KMS-11 (cell line): Measurements from ENCODE around the gene SEC22A.

ENCODE experiments used
- H2AFZ ChIP-seq: fragments of 200-600 bp; sonication (generic); 2 replicates; pipeline ENCODE4 v1.6.1; 2016; ENCODE audit warnings: antibody characterized with exemption, mixed run types, low read depth
- H3K27ac ChIP-seq: fragments of 200-600 bp; sonication (generic); 2 replicates; pipeline ENCODE4 v1.6.1; 2016; ENCODE audit warnings: mild to moderate bottlenecking, mixed run types
- H3K27me3 ChIP-seq: fragments of 200-600 bp; sonication (generic); 2 replicates; pipeline ENCODE4 v1.6.1; 2017; ENCODE audit warnings: mild to moderate bottlenecking, low read depth, mixed run types, moderate library complexity; ENCODE audit not compliant: insufficient read depth
- H3K36me3 ChIP-seq: fragments of 200-600 bp; sonication (generic); 2 replicates; pipeline ENCODE4 v1.6.1; 2017; ENCODE audit warnings: mild to moderate bottlenecking, mixed run types; ENCODE audit not compliant: insufficient read depth
- H3K4me1 ChIP-seq: fragments of 200-600 bp; sonication (generic); 2 replicates; pipeline ENCODE4 v1.6.1; 2016; ENCODE audit warnings: mild to moderate bottlenecking, low read depth, mixed run types; ENCODE audit not compliant: poor library complexity, severe bottlenecking
- H3K4me2 ChIP-seq: fragments of 200-600 bp; sonication (generic); 2 replicates; pipeline ENCODE4 v1.7.0; 2016; ENCODE audit warnings: mild to moderate bottlenecking, mixed run types
- H3K4me3 ChIP-seq: fragments of 200-600 bp; sonication (generic); IDR thresholded peaks from 2 replicates; pipeline ENCODE4 v1.6.1; 2017; ENCODE audit warnings: low read depth, low read length, mixed read lengths; ENCODE audit not compliant: insufficient read depth
- H3K79me2 ChIP-seq: fragments of 200-600 bp; sonication (generic); 2 replicates; pipeline ENCODE4 v1.6.1; 2016; ENCODE audit warnings: low read depth, mixed run types; ENCODE audit not compliant: insufficient read depth
- H3K9ac ChIP-seq: fragments of 200-600 bp; sonication (generic); 2 replicates; pipeline ENCODE4 v1.6.1; 2016; ENCODE audit warnings: mild to moderate bottlenecking, mixed run types
- H4K20me1 ChIP-seq: fragments of 200-600 bp; sonication (generic); 2 replicates; pipeline ENCODE4 v1.6.1; 2016; ENCODE audit warnings: mild to moderate bottlenecking, mixed run types; ENCODE audit not compliant: insufficient read depth
- TF ChIP-seq, protein P1 (sequence below): fragments of 200-600 bp; sonication (generic); conservative IDR thresholded peaks from 2 replicates; pipeline ENCODE4 v1.6.1; 2017; ENCODE audit warnings: low read depth, mild to moderate bottlenecking, antibody characterized with exemption, low read length, moderate library complexity, mixed read lengths

SEC22A gene

DNA sequence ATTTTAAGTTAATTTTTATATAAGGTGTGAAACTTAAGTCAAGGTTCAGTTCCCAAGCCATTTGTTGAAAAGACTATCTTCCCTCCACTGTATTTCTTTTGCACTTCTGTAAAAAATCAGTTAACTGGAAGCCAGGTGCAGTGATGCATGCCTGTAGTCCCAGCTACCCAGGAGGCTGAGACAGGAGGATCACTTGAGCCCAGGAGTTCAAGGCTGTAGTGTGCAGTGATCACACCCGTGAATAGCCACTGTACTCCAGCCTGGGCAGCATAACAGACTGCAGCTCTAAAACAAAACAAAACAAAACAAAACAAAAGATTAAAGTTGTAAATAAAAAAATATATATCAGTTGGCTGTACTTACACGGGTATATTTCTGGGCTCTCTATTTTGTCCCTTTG lies 33.1 kb upstream of the SEC22A start:
- Histone ChIP-seq H3K79me2 (no peaks in the 10 kb centered on the region), H3K27ac (no peak overlapping the region), H3K4me2 (no peak overlapping the region), H4K20me1 (no peaks in the 10 kb centered on the region), H3K9ac (no peak overlapping the region), H3K36me3 (peaks cover 7% of the 10 kb centered on the region; the same call in 1 of the 2 replicates), H2AFZ (no peak overlapping the region), H3K27me3 (no peaks in the 10 kb centered on the region), H3K4me1 (no peaks in the 10 kb centered on the region), H3K4me3 (no peak overlapping the region)
- TF ChIP-seq, protein P1, sequence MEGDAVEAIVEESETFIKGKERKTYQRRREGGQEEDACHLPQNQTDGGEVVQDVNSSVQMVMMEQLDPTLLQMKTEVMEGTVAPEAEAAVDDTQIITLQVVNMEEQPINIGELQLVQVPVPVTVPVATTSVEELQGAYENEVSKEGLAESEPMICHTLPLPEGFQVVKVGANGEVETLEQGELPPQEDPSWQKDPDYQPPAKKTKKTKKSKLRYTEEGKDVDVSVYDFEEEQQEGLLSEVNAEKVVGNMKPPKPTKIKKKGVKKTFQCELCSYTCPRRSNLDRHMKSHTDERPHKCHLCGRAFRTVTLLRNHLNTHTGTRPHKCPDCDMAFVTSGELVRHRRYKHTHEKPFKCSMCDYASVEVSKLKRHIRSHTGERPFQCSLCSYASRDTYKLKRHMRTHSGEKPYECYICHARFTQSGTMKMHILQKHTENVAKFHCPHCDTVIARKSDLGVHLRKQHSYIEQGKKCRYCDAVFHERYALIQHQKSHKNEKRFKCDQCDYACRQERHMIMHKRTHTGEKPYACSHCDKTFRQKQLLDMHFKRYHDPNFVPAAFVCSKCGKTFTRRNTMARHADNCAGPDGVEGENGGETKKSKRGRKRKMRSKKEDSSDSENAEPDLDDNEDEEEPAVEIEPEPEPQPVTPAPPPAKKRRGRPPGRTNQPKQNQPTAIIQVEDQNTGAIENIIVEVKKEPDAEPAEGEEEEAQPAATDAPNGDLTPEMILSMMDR, result no peak

DNA sequence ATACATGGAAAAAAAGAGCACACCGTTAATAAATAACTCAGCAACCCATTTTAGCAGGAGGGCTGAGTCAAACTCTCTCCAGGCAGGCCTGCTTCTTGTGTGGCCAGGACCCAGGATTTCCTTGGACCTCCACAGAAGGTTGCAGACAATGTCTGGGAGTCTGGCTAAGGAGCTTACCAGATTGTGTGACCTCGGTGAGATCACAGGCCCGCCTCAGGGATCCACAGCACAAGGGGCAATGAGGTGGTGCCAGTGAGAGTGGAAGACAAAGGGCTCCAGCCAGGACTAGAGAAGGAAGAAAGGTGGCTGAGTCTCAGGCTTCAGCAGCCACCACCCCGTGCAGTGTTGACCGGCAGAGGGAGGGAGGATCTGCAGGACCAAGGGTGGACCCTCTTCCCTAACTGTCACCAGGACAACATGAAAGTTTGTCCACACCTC lies 32.2 kb upstream of the SEC22A start:
- Histone ChIP-seq H2AFZ (no peak overlapping the region), H3K4me1 (no peaks in the 10 kb centered on the region), H3K4me3 (no peak overlapping the region), H4K20me1 (no peaks in the 10 kb centered on the region), H3K36me3 (peaks cover 5% of the 10 kb centered on the region; the same call in 1 of the 2 replicates), H3K4me2 (no peak overlapping the region), H3K9ac (no peak overlapping the region), H3K27ac (no peak overlapping the region), H3K79me2 (no peaks in the 10 kb centered on the region), H3K27me3 (no peaks in the 10 kb centered on the region)
- TF ChIP-seq, protein P1, result no peak

DNA sequence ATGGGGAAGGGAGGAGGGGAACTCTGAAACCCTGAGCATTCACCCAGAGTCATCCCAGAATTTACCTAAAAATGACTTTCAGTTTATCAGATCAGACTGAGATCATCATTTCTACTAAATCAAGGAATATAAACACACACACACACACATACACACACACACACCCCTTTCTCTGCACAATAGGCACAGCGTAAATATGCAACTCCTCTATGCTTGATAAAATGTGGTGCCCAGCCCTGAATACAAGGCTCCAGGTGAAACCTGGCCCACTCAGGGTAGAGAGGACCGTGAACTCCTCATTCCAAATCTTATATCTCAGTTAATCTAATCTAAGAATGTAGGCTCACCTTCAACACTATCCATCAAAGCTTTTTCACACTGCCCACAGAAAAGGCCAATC lies 31.8 kb upstream of the SEC22A start:
- Histone ChIP-seq H3K4me3 (no peak overlapping the region), H3K4me2 (no peak overlapping the region)

DNA sequence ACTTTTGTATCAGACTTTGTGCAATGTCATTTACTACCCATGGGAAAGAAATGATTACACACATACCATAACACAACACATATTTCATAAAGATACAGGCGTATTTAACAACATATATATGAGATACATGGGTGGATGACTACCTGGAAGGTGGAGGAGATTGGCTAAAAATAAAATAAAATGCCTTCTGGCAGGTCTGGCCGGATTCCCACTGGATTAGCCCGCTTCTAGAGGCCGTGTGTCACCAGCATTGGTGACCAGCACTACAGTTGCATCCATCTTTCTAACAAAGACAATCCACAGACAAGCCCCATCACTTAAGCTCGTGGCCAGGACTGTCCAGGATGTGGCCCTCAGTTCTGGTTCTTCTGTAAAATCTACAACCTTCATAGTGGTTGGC lies 21.0 kb upstream of the SEC22A start:
- no peak overlapping the region for H3K27ac ChIP-seq
- TF ChIP-seq, protein P1, result no peak
- H3K4me1 ChIP-seq, result no peaks in the 10 kb centered on the region
- H4K20me1 ChIP-seq, result no peaks in the 10 kb centered on the region
- no peak overlapping the region for H3K4me3 ChIP-seq
- no peaks in the 10 kb centered on the region; the same call in 1 of the 2 replicates for H3K36me3 ChIP-seq
- H3K9ac ChIP-seq, result no peak overlapping the region
- H3K4me2 ChIP-seq, result no peak overlapping the region
- H3K27me3 ChIP-seq, result no peaks in the 10 kb centered on the region
- no peaks in the 10 kb centered on the region for H3K79me2 ChIP-seq
- no peak overlapping the region for H2AFZ ChIP-seq

More for the DNA sequence above, 31.8 kb upstream of the SEC22A start:
- Histone ChIP-seq H3K36me3 (0 out of 2 replicates have a peak, but pooled peaks cover under 1% of the 10 kb centered on the region), H3K4me1 (no peaks in the 10 kb centered on the region), H3K27me3 (no peaks in the 10 kb centered on the region), H3K79me2 (no peaks in the 10 kb centered on the region), H4K20me1 (no peaks in the 10 kb centered on the region), H2AFZ (no peak overlapping the region), H3K9ac (no peak overlapping the region), H3K27ac (no peak overlapping the region)
- TF ChIP-seq, protein P1, result no peak
